Stimulated activated CD4-positive, alpha-beta T cell treated with anti-CD3 and anti-CD28 coated beads, Interleukin-15, amount 100 ng/mL, for 1 hour (primary cell): ENCODE data around the gene GPR162.

ENCODE experiments used
- DNase-seq, 2 donors: peaks; one replicate each; pipeline ENCODE4 v3.0.0-alpha.2; 2020; ENCODE audit warnings: low read depth in 1 of 2, low spot score in 1 of 2

GPR162 gene, protein sequence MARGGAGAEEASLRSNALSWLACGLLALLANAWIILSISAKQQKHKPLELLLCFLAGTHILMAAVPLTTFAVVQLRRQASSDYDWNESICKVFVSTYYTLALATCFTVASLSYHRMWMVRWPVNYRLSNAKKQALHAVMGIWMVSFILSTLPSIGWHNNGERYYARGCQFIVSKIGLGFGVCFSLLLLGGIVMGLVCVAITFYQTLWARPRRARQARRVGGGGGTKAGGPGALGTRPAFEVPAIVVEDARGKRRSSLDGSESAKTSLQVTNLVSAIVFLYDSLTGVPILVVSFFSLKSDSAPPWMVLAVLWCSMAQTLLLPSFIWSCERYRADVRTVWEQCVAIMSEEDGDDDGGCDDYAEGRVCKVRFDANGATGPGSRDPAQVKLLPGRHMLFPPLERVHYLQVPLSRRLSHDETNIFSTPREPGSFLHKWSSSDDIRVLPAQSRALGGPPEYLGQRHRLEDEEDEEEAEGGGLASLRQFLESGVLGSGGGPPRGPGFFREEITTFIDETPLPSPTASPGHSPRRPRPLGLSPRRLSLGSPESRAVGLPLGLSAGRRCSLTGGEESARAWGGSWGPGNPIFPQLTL

DNA sequence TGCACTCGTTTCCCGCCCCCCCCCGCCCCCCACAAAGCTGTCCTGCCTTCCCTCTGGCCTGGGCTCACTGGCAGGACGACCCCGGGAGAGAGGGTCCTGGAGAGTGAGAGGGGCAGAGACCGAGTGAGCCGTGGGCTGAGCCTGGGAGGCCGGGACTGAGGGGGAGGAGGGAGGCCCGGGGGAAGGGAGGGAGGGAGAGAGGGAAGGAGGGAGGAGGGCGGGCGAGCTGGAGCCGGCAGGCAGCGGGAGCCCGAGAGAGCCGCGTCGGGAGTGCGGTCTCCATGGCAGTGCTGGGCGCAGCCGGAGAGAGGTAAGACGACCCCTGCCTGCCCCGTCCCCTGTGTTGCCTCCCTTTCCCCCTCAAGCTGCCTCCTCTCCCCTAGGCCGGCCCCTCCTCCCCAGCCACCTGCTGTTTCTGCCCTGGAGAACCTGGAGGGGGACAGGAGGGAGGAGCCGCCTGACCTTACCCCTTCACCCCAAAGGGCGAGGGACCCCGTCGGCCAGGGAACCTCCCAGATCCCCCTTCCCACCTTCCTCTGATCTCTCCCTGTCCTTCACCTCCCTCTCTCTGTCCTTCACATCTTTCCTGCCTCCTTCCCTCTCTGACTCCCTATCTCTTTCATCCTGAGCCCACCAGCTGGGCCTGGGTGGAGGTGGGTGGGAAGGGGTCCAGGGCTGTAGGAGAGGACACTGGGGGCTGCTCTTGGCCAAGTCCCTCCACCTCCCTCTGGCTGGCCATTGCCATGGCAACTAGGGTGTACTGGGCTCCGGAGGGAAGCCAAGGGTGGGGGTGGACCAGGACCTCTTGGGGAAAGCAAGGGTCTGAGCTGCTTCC, at the start of gene GPR162:
Gene GPR162, plus strand, starts transcription at position 231 of the 835 bp plus-strand sequence. CDS start 2,078 bp downstream, outside the sequence.
- no peak for DNase-seq

DNA sequence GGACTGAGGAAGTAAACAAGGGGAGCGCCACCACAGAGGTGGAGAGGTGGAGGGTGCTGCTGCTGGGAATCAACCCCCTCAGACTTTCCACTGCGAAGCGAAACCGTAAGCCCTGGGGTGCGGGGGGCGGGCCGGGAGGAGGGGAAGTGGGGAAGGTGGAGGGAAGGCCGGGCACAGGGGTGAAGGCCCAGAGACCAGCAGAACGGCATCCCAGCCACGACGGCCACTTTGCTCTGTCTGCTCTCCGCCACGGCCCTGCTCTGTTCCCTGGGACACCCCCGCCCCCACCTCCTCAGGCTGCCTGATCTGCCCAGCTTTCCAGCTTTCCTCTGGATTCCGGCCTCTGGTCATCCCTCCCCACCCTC, 49.3 kb upstream of the GPR162 start, which contains the start of gene LAG3:
Gene LAG3, plus strand, starts transcription at position 190 of the 365 bp plus-strand sequence. CDS start 333 bp downstream, outside the sequence.
- DNase-seq: no peak

DNA sequence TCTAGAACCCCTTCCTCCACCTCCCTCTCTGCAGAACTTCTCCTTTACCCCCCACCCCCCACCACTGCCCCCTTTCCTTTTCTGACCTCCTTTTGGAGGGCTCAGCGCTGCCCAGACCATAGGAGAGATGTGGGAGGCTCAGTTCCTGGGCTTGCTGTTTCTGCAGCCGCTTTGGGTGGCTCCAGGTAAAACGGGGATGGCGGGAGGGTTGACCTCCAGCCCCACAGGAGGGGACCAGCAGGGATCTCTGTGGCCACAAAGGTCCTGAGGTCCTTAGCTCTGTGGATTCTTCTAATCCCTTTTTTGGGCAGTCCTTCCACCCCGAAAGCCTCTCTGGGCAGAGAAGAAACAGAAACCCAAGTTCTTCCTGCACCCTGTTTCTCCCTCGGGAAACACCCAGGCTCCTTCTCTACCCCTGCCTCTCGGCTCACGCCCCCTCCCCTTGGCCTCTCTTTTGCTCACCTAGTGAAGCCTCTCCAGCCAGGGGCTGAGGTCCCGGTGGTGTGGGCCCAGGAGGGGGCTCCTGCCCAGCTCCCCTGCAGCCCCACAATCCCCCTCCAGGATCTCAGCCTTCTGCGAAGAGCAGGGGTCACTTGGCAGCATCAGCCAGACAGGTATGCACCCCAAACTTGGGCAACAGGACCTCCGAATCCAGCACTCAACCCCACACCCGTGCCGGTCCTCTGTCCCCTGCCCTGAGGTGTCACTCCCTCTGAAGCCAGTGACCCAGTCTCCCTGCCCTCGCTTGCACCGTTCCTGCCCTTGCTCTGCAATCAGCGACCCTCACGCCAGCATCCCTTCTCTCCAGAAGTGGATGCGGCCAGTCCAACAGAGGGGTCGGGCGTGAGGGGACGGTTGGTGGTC, 48.7 kb upstream of the GPR162 start:
- DNase-seq: no peak

DNA sequence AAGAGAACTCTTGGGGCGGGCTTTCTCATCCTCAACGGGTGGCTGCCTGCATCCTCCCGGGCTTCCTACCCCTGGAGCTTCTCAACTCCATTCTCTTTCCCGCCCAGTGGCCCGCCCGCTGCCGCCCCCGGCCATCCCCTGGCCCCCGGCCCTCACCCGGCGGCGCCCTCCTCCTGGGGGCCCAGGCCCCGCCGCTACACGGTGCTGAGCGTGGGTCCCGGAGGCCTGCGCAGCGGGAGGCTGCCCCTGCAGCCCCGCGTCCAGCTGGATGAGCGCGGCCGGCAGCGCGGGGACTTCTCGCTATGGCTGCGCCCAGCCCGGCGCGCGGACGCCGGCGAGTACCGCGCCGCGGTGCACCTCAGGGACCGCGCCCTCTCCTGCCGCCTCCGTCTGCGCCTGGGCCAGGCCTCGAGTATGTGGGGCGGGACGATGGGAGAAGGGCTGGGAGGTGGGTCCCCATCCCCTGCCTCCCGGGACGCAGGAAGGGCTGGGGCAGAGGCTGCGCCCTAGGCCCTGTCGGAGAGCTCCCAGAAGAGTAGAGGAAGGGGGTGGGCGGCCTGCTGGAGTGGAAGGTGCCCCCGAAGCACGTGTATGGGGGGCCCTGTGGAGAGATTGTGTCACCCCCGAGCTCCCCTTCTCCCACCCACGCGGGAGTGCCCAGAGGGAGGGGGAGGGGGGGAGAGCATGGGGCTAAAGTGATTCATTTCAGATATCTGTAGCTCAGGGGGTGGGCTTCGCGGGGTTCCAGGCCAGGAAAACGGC, 47.9 kb upstream of the GPR162 start:
- no peak for DNase-seq

DNA sequence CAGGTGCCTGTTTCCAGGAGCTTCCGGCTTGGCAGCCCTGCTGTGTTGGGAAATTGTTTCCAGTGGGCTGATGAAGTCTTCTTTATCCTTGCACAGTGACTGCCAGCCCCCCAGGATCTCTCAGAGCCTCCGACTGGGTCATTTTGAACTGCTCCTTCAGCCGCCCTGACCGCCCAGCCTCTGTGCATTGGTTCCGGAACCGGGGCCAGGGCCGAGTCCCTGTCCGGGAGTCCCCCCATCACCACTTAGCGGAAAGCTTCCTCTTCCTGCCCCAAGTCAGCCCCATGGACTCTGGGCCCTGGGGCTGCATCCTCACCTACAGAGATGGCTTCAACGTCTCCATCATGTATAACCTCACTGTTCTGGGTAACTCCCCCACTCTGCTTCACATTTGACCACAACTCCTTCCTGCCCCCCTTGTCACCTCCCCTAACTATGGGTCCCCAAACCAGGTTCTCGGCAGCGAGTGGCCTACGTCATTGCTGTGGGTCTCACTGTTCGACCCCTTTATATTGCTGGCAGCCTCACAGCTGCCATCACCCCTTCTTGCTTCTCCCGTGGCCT, 47.0 kb upstream of the GPR162 start:
- no peak for DNase-seq

DNA sequence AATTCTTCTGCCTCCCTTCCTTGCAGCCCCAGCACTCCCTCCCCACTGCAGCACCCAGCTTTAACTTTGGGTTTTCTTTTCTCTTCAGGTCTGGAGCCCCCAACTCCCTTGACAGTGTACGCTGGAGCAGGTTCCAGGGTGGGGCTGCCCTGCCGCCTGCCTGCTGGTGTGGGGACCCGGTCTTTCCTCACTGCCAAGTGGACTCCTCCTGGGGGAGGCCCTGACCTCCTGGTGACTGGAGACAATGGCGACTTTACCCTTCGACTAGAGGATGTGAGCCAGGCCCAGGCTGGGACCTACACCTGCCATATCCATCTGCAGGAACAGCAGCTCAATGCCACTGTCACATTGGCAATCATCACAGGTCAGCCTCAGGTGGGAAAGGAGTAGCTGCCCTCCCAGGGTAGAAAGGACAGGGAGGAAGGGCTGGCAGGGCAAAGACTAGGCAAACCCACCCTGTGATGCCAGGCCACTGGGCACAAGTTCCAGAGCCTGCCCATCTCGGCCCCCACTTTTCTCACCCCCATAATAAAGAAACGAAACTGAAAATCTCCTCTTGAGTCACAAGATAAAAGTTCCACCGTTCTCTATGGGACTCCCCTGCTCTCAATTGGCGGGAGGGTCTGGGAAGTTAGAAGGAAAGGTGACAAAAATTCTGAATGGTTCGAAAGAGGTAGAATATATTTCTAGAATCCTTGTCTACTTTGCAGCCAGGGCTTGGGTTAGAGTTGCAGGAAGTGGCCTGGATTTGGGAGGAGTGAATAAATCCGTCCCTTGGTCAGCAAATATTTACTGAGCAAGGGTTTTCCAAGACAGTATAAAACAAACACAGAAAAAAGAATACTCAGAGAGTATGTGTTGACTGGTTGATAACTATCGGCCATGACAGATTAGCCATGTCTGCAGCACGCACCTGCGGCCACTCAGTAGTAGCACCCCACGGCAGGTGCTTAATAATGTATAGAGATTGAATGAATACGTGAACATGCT, 46.1 kb upstream of the GPR162 start:
- DNase-seq: no peak

DNA sequence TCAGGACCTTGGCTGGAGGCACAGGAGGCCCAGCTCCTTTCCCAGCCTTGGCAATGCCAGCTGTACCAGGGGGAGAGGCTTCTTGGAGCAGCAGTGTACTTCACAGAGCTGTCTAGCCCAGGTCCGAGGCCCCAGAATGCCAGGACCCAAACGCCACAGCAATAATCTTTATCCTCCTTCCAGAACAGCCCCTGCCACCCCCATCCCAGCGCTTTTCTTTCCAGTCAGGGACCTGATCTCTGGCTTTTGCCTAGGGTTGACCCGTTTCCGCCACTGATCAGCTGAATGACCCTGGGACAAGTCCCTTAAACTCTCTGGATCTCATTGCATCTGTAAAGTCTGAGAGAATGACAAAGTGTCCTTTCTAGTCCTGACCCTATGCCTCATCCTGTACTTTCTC, 44.2 kb upstream of the GPR162 start:
- no peak for DNase-seq

DNA sequence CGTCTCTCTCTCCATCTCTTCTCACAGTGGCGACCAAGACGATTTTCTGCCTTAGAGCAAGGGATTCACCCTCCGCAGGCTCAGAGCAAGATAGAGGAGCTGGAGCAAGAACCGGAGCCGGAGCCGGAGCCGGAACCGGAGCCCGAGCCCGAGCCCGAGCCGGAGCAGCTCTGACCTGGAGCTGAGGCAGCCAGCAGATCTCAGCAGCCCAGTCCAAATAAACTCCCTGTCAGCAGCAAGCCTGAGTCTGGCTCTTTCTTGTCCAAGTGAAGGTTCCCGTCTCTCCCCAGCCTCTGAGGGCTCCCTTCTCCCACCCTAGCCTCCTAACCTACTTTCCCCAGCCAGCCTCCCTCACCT, 43.4 kb upstream of the GPR162 start:
- no peak for DNase-seq

DNA sequence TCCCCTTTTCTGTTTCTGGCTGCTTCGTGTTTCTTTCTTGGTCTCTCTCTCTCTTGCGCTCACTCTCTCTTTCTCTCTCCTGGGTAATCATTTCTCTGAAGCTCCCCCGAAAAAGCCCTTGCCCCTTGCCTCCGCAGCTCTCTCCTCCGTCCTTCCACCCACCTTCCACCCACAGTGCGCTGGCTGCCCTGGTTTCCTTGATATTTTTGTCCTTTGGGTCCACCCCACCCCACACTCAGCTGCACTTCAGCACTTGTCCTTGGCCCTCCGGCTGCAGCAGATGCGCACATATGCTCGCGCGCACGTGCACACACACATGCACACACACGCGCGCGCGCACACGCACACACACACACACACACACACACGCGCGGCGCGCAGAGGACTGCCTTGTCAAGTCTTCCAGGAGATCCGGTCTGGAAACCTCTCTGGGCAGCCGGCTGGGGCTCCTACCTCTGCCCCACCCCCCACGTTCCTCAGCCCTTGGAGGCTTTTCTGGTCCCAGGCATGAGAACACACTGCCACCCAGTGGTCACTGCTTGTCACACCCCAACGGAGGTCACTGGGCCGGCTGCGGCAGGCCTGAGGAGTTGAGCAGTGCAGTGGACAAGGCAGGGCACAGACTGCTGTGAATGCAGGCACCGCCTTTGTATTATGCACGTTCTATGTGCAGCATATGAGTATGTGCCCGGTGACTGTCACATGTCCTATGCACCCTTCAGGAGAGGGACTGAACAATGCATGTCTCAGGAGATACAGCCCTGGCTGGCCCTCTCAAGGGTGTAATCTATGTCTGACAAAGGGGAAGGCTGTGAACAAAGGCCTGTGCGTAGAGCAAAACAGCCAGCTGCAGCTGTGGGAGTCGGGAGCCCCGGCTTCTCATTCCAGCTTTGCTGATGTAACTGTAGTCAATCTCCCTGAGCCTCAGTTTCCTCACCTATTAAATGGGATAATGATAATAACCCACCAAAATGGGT, 42.8 kb upstream of the GPR162 start:
- peak; percentile 72 to 73 for DNase-seq

DNA sequence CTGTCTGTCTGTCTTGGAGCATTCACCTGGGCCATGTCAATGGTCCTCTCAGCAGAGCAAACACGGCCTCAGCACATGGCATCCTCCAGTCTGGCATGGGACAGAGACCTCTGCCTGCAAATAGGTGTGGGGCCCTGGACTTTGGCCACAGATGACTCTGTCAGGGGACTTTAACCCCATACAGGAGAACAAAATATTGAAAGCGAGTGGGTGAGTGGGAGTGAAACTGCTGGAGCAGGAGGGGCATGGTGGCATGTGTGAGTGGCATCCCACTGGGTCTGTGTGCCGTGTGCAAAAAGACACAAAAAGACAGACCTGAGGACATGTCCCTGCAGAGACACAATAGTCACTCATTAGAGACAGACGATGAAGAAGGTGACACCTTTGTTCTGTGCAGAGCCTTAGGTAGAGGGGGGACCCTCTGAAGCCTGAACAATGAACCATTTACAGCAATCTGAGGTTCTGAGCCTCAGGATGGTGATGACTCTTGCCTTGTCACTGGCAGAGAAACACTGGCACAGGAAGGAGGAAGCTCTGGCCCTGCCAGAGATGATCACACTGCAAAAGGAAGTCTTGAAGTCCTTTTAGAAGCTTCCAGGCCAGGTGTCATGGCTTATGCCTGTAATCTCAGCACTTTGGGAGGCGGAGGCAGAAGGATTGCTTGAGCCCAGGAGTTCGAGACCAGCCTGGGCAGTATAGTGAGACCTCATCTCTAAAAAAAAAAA, 41.8 kb upstream of the GPR162 start:
- no peak for DNase-seq

DNA sequence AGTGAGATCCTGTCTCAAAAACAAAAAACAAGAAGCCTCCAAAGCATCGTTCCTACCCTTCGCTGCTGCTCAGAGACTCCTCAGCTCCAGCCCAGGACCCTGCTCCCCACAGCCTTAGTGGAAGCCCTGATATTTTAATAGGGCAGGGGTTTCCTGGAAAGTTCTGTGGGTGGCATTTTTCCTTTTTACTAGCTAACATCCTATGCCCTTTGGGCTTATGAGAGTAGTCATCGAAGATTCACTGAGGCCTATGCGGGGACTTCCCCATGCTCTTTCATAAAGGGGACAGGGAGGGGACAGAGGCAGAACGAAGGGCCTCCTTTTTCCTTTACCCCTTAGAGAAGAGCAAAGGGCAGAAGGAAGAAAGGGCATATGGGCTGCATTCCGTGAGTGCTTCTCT, 41.0 kb upstream of the GPR162 start:
- no peak for DNase-seq

DNA sequence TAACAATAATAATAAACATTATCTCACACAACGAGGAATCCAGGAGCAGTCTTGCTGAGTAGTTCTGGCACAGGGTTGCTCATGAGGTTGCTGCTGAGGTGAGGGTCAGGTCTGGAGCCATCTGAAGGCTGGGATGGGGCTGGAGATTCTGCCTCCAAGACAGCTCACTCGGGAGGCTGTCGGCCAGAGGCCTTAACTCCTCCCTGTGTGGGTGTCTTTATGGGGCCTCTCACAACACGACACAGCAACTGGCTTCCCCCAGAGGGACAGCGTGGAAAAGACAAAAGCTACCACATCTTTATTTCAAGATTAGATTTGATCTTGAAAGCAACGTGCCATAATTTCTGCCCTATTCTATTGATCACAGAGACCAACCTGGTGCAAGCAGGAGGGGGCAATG, 39.5 kb upstream of the GPR162 start:
- no peak for DNase-seq

DNA sequence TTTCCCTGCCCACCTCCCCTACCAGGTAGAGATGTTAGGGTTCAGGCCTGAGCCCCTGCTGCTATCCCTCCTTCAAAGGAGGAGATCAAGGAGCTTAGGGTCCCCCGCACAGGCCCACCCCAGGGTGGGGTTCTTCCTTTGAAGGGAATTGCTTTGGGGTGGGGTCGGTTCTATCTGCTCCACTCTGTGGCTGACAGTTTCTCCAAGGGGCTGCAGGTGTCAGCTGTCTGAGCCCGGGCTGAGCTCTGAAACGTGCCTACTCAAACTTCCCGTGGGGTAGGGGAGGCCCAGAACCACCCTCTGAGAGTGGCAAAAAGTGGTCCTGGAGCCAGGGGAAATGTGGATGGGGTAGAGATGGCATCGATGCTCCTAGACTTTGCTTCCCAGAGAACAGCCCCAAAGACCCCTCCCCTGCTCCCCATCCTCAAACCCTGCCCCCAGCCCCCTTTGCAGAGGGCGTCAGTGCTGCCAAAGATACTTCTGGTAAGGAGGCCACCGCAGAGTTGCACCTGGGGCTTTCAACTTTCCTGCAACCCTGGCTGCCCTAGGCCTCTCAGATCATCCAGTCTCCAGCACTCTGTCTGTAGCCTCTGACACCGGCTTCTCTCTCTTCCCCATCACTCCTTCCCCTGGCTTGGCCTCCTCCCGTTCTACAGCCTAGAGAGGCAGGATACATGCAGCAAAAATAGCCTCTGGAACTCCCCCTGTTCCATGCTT, 38.6 kb upstream of the GPR162 start:
- no peak for DNase-seq

DNA sequence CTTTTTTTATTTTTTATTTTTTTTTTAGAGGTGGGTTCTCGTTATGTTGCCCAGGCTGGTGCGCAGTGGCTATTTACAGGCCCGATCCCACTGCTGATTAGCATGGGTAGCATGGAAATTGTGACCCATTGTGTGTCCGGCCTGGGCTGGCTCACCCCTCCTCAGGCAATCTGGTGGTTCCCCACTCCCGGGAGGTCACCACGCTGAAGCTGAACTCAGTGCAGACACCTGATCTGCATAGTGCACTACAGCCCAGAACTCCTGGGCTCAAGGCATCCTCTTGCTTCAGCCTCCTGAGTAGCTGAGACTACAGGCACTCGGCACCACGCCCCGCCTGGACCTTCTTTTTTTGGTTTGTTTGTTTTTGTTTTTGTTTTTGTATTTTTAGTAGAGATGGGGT, 37.8 kb upstream of the GPR162 start:
- DNase-seq: no peak

DNA sequence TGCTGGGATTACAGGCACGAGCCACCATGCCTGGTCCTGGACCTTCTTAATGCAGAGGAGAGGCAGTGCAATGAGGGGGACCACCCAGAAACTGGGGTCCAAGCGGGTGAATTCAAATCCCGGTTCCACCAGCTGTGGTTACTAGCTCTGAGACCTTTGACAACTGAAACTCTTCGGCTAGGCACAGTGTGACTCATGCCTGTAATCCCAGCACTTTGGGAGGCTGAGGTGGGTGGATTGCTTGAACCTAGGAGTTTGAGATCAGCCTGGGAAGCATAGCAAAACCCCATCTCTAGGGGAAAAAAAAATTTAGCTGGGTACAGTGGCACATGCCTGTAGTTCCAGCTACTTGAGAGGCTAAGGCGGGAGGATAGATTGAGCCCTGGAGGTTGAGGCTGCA, 37.3 kb upstream of the GPR162 start:
- DNase-seq: no peak

DNA sequence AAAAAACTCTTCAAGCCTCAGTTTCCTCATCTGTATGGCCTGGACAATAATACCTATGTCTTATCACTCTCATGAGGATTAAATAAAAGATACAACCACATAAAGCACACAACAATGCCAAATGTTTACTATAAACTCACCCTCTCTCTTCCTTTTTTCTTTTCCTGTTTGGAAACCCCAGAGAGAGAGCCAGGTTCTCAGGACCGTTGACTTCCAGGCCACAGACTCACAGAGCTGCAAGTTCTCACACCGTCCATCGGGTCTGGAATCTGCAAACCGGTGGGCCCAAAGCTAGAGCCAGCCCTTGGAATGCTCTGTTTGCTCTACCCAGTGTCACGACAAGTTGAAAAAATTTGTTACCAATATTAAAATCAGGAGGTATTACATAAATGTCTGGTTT, 36.9 kb upstream of the GPR162 start:
- DNase-seq: no peak
